SH-SY5Y (cell line): ENCODE results near the gene CDK16.

ENCODE experiments used
- GATA2 ChIP-seq: IDR thresholded peaks from 2 replicates; pipeline ENCODE4 v1.6.1; 2011; ENCODE audit warnings: mild to moderate bottlenecking, low read depth, low read length
- GATA3 ChIP-seq: IDR thresholded peaks from 2 replicates; pipeline ENCODE4 v1.6.1; 2011; ENCODE audit warnings: low read depth, mild to moderate bottlenecking, low read length, moderate library complexity

CDK16 gene

GRCh38 chrX:47179221-47179927, 39.1 kb upstream of the CDK16 start:
- TF ChIP-seq GATA3 = no peak
- TF ChIP-seq GATA2 = no peak

GRCh38 chrX:47179928-47180255, 38.6 kb upstream of the CDK16 start:
- TF ChIP-seq GATA2 (no peak), GATA3 (no peak)

GRCh38 chrX:47180346-47180745, 38.1 kb upstream of the CDK16 start:
- TF ChIP-seq GATA3 = no peak
- TF ChIP-seq GATA2 = no peak

GRCh38 chrX:47181301-47181700, 37.2 kb upstream of the CDK16 start:
- no peak for TF ChIP-seq GATA2
- TF ChIP-seq GATA3 = no peak

GRCh38 chrX:47182106-47182700, 36.3 kb upstream of the CDK16 start:
- TF ChIP-seq GATA2 (no peak), GATA3 (no peak)

GRCh38 chrX:47184486-47184885, 34.0 kb upstream of the CDK16 start:
- TF ChIP-seq GATA3 = no peak
- TF ChIP-seq GATA2 = no peak

GRCh38 chrX:47185241-47185640, 33.2 kb upstream of the CDK16 start:
- TF ChIP-seq GATA2 = no peak
- no peak for TF ChIP-seq GATA3

- no peak for TF ChIP-seq GATA3
- no peak for TF ChIP-seq GATA2
Observed at GRCh38 chrX:47186096-47186740, 32.3 kb upstream of the CDK16 start.

GRCh38 chrX:47187106-47187677, 31.3 kb upstream of the CDK16 start:
- TF ChIP-seq GATA2 (no peak), GATA3 (no peak)

GRCh38 chrX:47189906-47190305, 28.6 kb upstream of the CDK16 start:
- TF ChIP-seq GATA2 (no peak), GATA3 (no peak)

- TF ChIP-seq GATA3 = no peak
- TF ChIP-seq GATA2 = no peak
Observed at GRCh38 chrX:47190445-47191269, 27.8 kb upstream of the CDK16 start.

- TF ChIP-seq GATA2 (no peak), GATA3 (no peak)
Observed at GRCh38 chrX:47191331-47191730, 27.1 kb upstream of the CDK16 start.

GRCh38 chrX:47191806-47192401, 26.6 kb upstream of the CDK16 start:
- TF ChIP-seq GATA2 (no peak), GATA3 (no peak)

GRCh38 chrX:47193475-47194193, 24.8 kb upstream of the CDK16 start, which contains the start of gene UBA1:
Gene UBA1 (plus strand): TSS chrX:47193829. CDS start chrX:47198803, 4,974 bp downstream.
- no peak for TF ChIP-seq GATA3
- TF ChIP-seq GATA2 = no peak
